Mammary epithelial cell (primary cell): Measurements from ENCODE around the gene SCN3B.

ENCODE experiments used
- EZH2 ChIP-seq: IDR thresholded peaks from 2 replicates; pipeline ENCODE4 v1.6.1; 2012; ENCODE audit warnings: low read length, inconsistent platforms, borderline replicate concordance
- TF ChIP-seq, protein P1 (sequence below), 2 donors: IDR thresholded peaks in 1 of 2; conservative IDR thresholded peaks in 1 of 2; 2 replicates each; pipeline ENCODE4 v1.5.1; 2011 to 2012; ENCODE audit warnings: inconsistent platforms in 2 of 2, low read length in 2 of 2, mild to moderate bottlenecking in 2 of 2, control low read depth in 1 of 2, low read depth in 1 of 2; ENCODE audit not compliant: insufficient read depth in 1 of 2; ENCODE audit errors: extremely low read depth in 1 of 2

GRCh38 chr11:123585706-123586105 lies 68.7 kb downstream of the SCN3B start:
- TF ChIP-seq, protein P1, sequence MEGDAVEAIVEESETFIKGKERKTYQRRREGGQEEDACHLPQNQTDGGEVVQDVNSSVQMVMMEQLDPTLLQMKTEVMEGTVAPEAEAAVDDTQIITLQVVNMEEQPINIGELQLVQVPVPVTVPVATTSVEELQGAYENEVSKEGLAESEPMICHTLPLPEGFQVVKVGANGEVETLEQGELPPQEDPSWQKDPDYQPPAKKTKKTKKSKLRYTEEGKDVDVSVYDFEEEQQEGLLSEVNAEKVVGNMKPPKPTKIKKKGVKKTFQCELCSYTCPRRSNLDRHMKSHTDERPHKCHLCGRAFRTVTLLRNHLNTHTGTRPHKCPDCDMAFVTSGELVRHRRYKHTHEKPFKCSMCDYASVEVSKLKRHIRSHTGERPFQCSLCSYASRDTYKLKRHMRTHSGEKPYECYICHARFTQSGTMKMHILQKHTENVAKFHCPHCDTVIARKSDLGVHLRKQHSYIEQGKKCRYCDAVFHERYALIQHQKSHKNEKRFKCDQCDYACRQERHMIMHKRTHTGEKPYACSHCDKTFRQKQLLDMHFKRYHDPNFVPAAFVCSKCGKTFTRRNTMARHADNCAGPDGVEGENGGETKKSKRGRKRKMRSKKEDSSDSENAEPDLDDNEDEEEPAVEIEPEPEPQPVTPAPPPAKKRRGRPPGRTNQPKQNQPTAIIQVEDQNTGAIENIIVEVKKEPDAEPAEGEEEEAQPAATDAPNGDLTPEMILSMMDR (conservative IDR thresholded peaks at IDR 0.05 in 1 of 2, IDR thresholded peaks at IDR 0.05 in 1 of 2; ENCODE audit: extremely low read depth in 1 of 2, insufficient read depth in 1 of 2, low read depth in 1 of 2, low read length in 2 of 2) = no peak
- TF ChIP-seq EZH2 = no peak
